Coronary artery (tissue), 2 donors: ENCODE data around the gene IGFBP2.

Source experiments
- DNase-seq: peaks from one replicate; pipeline ENCODE4 v3.0.0-alpha.2; 2017; ENCODE audit warnings: low spot score
- H3K27ac ChIP-seq, 2 donors: fragments of 200-600 bp; sonication (generic); one replicate each; pipeline ENCODE4 v1.5.1; 2016 to 2019
- H3K4me3 ChIP-seq: fragments of 200-600 bp; sonication (generic); 2 replicates; pipeline ENCODE4 v1.5.1; 2016; ENCODE audit warnings: mild to moderate bottlenecking, moderate library complexity
- TF ChIP-seq, protein P1 (sequence below): fragments of 200-600 bp; sonication (generic); IDR thresholded peaks from one replicate; pipeline ENCODE4 v1.5.1; 2019; ENCODE audit warnings: antibody characterized with exemption

The IGFBP2 gene

DNA sequence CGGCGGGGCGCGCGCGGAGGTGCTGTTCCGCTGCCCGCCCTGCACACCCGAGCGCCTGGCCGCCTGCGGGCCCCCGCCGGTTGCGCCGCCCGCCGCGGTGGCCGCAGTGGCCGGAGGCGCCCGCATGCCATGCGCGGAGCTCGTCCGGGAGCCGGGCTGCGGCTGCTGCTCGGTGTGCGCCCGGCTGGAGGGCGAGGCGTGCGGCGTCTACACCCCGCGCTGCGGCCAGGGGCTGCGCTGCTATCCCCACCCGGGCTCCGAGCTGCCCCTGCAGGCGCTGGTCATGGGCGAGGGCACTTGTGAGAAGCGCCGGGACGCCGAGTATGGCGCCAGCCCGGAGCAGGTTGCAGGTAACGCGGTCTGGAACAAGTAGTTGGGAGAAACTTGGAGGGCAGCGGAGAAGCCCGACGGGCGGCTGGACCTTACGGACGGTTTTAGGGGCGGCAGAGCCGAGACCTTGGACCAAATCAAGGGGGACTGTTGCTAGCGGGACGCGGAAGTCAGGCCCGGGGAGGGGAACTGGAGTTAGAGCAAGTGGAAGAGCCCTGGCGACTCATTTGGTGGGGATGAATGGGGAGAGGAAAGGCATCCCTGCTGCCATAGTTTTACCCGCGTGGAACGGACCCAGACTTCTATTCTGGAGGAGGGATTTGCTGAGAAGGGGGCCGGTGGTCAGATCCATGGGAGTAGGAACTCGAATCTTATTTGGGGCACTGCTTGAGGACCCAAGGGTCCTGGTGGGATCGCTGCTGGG lies 573 bp downstream of the IGFBP2 start:
- peak overlapping the region; percentile 89 for H3K4me3 ChIP-seq
- no peak for DNase-seq
- TF ChIP-seq, protein P1, sequence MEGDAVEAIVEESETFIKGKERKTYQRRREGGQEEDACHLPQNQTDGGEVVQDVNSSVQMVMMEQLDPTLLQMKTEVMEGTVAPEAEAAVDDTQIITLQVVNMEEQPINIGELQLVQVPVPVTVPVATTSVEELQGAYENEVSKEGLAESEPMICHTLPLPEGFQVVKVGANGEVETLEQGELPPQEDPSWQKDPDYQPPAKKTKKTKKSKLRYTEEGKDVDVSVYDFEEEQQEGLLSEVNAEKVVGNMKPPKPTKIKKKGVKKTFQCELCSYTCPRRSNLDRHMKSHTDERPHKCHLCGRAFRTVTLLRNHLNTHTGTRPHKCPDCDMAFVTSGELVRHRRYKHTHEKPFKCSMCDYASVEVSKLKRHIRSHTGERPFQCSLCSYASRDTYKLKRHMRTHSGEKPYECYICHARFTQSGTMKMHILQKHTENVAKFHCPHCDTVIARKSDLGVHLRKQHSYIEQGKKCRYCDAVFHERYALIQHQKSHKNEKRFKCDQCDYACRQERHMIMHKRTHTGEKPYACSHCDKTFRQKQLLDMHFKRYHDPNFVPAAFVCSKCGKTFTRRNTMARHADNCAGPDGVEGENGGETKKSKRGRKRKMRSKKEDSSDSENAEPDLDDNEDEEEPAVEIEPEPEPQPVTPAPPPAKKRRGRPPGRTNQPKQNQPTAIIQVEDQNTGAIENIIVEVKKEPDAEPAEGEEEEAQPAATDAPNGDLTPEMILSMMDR: no peak
- peak overlapping the region in 1 of 2 donors; percentile 89 for H3K27ac ChIP-seq

DNA sequence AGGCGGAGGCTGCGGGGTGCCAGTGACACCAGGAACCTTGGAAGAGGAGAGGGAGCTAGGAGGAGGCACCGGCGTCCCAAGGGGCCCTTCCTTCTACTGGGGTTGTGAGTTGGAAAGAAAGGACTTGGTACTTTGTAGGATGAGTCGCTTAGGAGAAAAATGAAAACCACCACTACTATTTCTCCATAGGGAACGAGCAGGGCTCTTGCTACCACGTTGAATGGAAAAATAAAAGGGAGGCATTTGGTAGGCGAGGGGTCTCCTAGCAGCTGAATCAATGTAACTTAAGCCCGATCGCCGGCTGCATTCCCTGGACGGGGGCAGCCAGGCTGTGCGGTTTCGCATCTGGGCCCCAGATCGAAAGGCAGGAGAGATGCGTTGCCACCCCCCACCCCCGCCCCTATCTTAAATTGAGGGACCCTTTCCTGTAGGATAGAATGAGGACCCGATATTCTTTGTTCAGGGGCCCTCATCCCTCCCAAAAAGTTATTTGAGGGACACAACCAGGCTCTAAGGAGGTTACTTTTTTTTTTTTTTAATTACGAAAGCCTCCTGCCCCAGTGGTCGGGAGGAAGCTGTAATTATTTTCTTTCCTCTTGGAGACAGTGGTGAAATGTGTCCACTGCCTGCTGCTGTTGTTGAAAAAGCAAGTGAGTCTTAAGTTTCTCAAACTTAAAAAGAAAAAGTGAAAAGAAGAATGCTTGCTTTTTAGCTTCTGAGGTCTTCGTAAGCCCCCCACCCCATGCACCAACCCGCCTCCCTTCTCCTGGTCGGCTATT lies 1.3 kb downstream of the IGFBP2 start:
- Histone ChIP-seq H3K27ac (peak overlapping the region in 1 of 2 donors; percentile 89), H3K4me3 (peak overlapping the region; percentile 89)
- DNase-seq: no peak
- TF ChIP-seq, protein P1: no peak

DNA sequence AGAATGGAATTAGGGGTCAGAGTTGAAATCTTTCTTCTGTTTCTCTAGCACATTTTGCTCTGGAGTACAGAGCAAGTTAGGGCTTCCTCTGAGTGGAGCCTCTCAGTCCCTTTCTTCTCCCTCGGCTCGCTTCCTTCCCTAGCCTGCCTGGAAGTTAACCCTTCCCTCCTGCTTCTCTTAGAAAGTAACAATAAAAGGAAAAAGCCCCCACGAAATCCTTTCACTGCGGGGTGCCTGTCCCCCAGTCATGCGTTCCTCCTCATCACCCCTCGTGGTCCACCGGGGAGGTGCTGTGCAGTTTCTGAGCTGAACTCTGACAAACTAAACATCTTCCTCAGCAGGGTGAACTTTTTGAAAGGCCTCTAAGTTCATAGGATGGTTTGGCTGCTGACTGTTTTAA lies 2.0 kb downstream of the IGFBP2 start:
- DNase-seq: no peak
- Histone ChIP-seq H3K27ac (peak overlapping the region; percentile 47 to 89), H3K4me3 (peak overlapping the region; percentile 89)
- TF ChIP-seq, protein P1: no peak

DNA sequence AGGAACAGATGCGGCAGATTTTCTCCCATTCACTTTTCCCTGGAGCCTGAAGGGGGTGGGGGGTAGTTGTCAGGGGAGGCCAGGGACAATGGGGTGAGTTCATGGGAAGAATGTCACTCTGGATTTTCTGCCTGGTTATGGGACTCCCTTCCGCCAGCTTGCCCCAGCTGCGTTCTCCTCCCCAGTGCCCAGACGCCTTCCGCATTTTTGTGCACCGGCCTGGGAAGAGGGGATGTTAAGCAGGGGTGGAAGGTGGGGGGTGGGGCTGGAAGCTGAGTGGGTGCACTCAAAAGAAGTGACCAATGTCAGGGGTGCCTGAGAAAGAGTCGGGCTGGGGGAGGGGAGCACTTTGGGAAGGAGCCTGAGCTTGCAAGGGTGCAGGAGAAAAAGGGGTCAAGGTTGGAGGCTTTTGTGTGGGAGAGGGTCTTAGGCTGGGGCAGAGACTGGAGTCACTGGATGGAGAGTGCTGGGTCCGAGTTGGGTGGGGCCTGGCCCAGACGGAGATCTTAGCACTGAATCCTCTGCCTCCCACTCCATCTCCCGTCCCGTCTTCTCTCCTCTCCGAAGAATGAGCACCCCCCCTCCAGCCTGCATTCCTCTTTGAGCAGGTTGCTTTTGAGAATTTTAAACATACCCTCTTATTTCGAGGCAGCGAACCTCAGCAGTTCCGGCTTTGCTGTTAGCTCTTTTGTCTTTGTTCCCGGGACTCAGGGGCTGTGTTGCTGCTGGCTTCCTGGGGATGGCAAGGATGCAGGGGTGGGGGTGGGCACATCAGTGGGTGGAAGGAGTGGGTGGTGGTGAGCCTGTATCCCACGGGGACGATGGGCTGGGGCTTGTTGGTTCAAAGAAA lies 2.7 kb downstream of the IGFBP2 start:
- H3K27ac ChIP-seq: peak overlapping the region; percentile 47 to 89
- DNase-seq: peak; percentile 82
- H3K4me3 ChIP-seq: peak overlapping the region; percentile 89

DNA sequence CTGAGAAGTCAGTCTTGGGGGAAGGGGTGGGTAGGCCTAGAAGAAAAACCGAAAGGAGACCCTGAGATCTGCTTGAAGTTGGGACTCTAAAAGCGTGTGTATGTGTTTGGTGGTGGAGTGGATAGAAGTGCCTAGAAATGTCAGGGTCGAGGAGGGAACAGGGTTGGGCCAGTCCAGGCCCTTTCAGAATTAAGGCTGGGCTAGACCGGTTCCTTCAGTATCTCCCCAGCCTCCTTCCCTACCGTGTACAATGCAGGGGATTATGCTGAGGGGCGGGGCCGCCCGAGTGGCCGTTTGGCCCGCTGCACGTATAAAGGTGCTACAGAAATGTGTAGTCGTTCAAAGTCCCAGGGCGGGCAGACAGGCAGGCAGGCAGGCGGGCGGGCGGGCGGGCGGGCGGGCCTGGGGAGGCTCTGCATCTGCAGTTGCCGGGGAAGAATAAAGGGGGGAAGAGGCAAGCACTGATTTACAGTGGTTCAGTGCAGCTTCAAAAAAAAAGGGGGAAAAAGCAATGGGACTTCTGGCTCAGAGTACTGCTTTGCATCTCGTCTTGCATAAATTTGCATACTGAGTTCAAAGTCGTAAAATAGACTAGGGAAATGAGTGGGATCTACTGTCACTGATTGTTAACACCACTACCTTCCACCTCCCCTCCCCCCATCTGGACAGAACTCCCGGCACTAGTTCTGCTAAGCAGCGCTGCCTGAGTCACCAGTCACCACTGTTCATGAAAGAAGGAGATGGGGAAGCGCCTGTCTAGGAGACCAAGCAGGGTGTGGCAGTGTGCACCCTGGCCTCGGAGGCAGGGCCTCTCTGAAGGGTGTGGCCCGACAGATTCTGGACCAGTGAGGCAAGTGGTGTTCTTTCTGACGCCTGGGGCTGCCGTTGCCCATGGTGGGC lies 3.6 kb downstream of the IGFBP2 start:
- no peak for DNase-seq

More for the DNA sequence above, 2.7 kb downstream of the IGFBP2 start:
- TF ChIP-seq, protein P1: no peak

More for the DNA sequence above, 3.6 kb downstream of the IGFBP2 start:
- TF ChIP-seq, protein P1: no peak
- peak overlapping the region; percentile 47 to 89 for H3K27ac ChIP-seq
- peak overlapping the region; percentile 89 for H3K4me3 ChIP-seq
